KMS-11 (cell line): Measurements from ENCODE around the gene RFC3.

ENCODE experiments used
- H2AFZ ChIP-seq: fragments of 200-600 bp; sonication (generic); 2 replicates; pipeline ENCODE4 v1.6.1; 2016; ENCODE audit warnings: antibody characterized with exemption, mixed run types, low read depth
- H3K27ac ChIP-seq: fragments of 200-600 bp; sonication (generic); 2 replicates; pipeline ENCODE4 v1.6.1; 2016; ENCODE audit warnings: mild to moderate bottlenecking, mixed run types
- H3K27me3 ChIP-seq: fragments of 200-600 bp; sonication (generic); 2 replicates; pipeline ENCODE4 v1.6.1; 2017; ENCODE audit warnings: mild to moderate bottlenecking, low read depth, mixed run types, moderate library complexity; ENCODE audit not compliant: insufficient read depth
- H3K36me3 ChIP-seq: fragments of 200-600 bp; sonication (generic); 2 replicates; pipeline ENCODE4 v1.6.1; 2017; ENCODE audit warnings: mild to moderate bottlenecking, mixed run types; ENCODE audit not compliant: insufficient read depth
- H3K4me1 ChIP-seq: fragments of 200-600 bp; sonication (generic); 2 replicates; pipeline ENCODE4 v1.6.1; 2016; ENCODE audit warnings: mild to moderate bottlenecking, low read depth, mixed run types; ENCODE audit not compliant: poor library complexity, severe bottlenecking
- H3K4me2 ChIP-seq: fragments of 200-600 bp; sonication (generic); 2 replicates; pipeline ENCODE4 v1.7.0; 2016; ENCODE audit warnings: mild to moderate bottlenecking, mixed run types
- H3K4me3 ChIP-seq: fragments of 200-600 bp; sonication (generic); IDR thresholded peaks from 2 replicates; pipeline ENCODE4 v1.6.1; 2017; ENCODE audit warnings: low read depth, low read length, mixed read lengths; ENCODE audit not compliant: insufficient read depth
- H3K79me2 ChIP-seq: fragments of 200-600 bp; sonication (generic); 2 replicates; pipeline ENCODE4 v1.6.1; 2016; ENCODE audit warnings: low read depth, mixed run types; ENCODE audit not compliant: insufficient read depth
- H3K9ac ChIP-seq: fragments of 200-600 bp; sonication (generic); 2 replicates; pipeline ENCODE4 v1.6.1; 2016; ENCODE audit warnings: mild to moderate bottlenecking, mixed run types
- H4K20me1 ChIP-seq: fragments of 200-600 bp; sonication (generic); 2 replicates; pipeline ENCODE4 v1.6.1; 2016; ENCODE audit warnings: mild to moderate bottlenecking, mixed run types; ENCODE audit not compliant: insufficient read depth
- TF ChIP-seq, protein P1 (sequence below): fragments of 200-600 bp; sonication (generic); conservative IDR thresholded peaks from 2 replicates; pipeline ENCODE4 v1.6.1; 2017; ENCODE audit warnings: low read depth, mild to moderate bottlenecking, antibody characterized with exemption, low read length, moderate library complexity, mixed read lengths

Gene RFC3

DNA sequence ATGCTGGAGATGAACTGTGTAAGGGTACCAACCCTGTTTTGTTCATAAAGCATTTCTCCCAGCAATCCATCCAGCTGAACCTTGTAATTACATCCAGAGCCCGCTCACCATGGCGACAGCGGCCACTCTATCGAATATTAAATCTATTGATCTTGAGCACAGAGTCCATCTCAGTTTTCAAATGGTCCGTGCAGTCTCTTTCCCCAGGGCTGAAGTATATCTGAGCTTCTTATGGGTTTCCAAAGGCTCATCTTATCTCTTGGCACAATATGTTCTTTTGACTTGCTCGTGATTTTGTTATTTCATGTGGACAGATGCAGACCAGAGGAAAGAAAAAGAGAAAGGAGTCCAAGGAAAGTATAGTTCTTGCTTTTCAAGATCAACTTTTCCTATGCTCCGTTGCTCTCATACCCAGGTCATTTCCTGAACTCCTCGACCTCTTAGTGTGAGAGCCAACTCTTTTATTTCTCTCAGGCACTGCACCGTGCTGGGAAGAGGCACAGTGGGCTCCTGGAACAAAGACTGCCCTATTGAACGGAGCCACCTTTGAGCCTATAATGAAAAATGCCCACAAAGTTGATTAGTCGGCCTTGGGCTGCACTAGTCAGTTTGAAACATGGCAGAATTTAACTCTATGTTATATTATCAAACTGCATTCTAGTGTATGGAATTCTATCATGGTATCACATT lies 66.7 kb downstream of the RFC3 start:
- H3K4me1 ChIP-seq: no peaks in the 10 kb centered on the region
- no peak overlapping the region for H3K4me3 ChIP-seq
- no peaks in the 10 kb centered on the region for H4K20me1 ChIP-seq
- TF ChIP-seq, protein P1, sequence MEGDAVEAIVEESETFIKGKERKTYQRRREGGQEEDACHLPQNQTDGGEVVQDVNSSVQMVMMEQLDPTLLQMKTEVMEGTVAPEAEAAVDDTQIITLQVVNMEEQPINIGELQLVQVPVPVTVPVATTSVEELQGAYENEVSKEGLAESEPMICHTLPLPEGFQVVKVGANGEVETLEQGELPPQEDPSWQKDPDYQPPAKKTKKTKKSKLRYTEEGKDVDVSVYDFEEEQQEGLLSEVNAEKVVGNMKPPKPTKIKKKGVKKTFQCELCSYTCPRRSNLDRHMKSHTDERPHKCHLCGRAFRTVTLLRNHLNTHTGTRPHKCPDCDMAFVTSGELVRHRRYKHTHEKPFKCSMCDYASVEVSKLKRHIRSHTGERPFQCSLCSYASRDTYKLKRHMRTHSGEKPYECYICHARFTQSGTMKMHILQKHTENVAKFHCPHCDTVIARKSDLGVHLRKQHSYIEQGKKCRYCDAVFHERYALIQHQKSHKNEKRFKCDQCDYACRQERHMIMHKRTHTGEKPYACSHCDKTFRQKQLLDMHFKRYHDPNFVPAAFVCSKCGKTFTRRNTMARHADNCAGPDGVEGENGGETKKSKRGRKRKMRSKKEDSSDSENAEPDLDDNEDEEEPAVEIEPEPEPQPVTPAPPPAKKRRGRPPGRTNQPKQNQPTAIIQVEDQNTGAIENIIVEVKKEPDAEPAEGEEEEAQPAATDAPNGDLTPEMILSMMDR: no peak
- H3K27ac ChIP-seq: no peak overlapping the region
- no peaks in the 10 kb centered on the region for H3K79me2 ChIP-seq
- no peaks in the 10 kb centered on the region for H3K36me3 ChIP-seq
- no peak overlapping the region for H3K9ac ChIP-seq
- no peaks in the 10 kb centered on the region for H3K27me3 ChIP-seq
- no peak overlapping the region for H2AFZ ChIP-seq
- no peak overlapping the region for H3K4me2 ChIP-seq
